Measurements from ENCODE around the gene UTRN. TPM values are rescaled to one million over a fixed set of nuclear protein-coding genes. Genes with fewer than 3 reads are reported as not detected.

The UTRN gene
- total RNA-seq, 1 donor from 2014 or later: 146 TPM

GRCh38 chr6:144297511-144298100 is 12.5 kb downstream of the UTRN start:
- peaks cover 20% of the 10 kb centered on the region for H3K4me1 Mint-ChIP-seq
- peak overlapping the region; percentile 89 for H3K27ac Mint-ChIP-seq
- H3K9me3 Mint-ChIP-seq: peaks cover 6% of the 10 kb centered on the region
- H3K27me3 Mint-ChIP-seq (ENCODE audit: low read depth): no peaks in the 10 kb centered on the region
- no peak for DNase-seq (ENCODE audit: low spot score in 2 of 2, unreplicated experiment in 2 of 2)
- no peak overlapping the region for H3K4me3 Mint-ChIP-seq
- TF ChIP-seq, protein P1, sequence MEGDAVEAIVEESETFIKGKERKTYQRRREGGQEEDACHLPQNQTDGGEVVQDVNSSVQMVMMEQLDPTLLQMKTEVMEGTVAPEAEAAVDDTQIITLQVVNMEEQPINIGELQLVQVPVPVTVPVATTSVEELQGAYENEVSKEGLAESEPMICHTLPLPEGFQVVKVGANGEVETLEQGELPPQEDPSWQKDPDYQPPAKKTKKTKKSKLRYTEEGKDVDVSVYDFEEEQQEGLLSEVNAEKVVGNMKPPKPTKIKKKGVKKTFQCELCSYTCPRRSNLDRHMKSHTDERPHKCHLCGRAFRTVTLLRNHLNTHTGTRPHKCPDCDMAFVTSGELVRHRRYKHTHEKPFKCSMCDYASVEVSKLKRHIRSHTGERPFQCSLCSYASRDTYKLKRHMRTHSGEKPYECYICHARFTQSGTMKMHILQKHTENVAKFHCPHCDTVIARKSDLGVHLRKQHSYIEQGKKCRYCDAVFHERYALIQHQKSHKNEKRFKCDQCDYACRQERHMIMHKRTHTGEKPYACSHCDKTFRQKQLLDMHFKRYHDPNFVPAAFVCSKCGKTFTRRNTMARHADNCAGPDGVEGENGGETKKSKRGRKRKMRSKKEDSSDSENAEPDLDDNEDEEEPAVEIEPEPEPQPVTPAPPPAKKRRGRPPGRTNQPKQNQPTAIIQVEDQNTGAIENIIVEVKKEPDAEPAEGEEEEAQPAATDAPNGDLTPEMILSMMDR (IDR thresholded peaks at IDR 0.05; ENCODE audit: unreplicated experiment): no peak
- H3K36me3 Mint-ChIP-seq: peaks cover 18% of the 10 kb centered on the region

DNA sequence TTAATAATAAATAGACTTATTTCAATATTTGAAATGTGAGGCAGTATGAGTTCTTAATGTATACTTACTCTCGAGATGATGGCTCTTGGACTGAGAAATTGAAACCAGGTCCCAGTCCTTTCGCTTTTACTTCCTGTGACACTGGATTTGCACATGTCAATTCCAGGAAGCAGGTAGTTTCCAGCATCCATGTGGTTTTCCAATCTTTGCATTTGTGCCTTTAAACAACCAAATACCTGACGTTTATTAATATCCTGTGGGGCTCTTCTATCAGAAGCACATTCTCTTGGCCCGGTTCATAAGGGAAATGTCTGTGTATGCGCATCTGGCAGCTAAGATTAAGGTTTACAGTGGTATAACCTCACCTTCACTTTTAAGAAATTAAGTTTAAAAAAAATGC is 13.1 kb downstream of the UTRN start:
- Mint-ChIP-seq H3K9me3 (peaks cover 6% of the 10 kb centered on the region), H3K27me3 (ENCODE audit: low read depth) (no peaks in the 10 kb centered on the region)
- no peak for DNase-seq (ENCODE audit: low spot score in 2 of 2, unreplicated experiment in 2 of 2)

DNA sequence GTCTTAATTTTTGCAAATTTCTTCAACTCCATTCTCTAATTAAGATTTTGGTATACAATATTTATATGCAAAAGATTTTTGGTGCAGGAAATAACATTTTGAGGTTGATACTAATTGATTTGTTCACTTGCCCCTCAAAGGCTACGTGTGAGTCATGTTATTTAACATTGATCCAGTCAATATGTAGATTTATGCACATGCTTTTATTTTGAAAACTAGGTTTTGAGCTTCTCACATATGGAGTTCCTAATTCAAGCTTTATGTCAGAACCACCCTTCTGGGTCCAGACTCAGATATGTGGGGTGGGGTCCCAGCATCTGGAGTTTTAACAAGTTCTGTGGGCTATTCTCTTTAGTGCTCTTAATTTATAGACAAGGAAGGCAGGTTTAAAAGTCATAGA is 13.8 kb downstream of the UTRN start:
- TF ChIP-seq, protein P1 (IDR thresholded peaks at IDR 0.05; ENCODE audit: unreplicated experiment): no peak
- Mint-ChIP-seq H3K4me1 (peaks cover 20% of the 10 kb centered on the region), H3K27me3 (ENCODE audit: low read depth) (no peaks in the 10 kb centered on the region), H3K27ac (no peak overlapping the region), H3K9me3 (peaks cover 6% of the 10 kb centered on the region), H3K36me3 (peaks cover 18% of the 10 kb centered on the region), H3K4me3 (no peak overlapping the region)
- no peak for DNase-seq (ENCODE audit: low spot score in 2 of 2, unreplicated experiment in 2 of 2)

More for the DNA sequence above, 13.1 kb downstream of the UTRN start:
- Mint-ChIP-seq H3K4me3 (no peak overlapping the region), H3K4me1 (peaks cover 20% of the 10 kb centered on the region), H3K36me3 (peaks cover 18% of the 10 kb centered on the region), H3K27ac (peak overlapping the region; percentile 32)
- TF ChIP-seq, protein P1 (IDR thresholded peaks at IDR 0.05; ENCODE audit: unreplicated experiment): no peak

DNA sequence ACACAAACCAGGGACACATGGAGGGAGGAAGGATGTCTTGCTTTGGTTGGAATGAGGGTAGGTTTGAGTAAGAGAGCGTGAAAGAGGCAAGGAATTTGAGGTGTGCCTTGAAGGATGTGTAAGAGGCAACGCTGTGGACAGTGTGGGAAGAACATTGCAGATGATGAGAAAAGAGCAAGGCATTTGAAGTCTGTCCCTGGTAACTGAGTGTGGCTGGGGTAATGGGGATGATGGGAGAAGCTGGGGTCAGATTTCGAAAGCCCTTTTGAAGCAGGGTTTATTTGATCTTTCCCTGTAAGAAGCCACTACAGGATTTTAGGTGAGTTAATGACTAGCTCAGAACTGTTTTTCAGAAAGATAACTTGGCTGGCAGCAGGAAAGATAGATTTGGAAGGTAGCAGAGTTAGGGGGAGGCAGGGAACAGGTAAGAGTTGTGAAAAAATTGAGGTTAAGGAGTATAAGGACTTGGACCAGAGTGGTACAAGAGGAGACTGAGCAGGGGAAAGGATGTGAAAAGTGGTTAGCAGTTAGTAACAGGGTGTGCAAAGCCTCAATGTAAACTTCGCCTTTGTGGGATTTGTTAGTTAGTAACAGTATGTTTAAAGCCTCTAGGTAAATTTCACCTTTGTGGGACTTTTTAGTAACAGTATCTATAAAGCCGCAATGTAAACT is 17.7 kb downstream of the UTRN start:
- Mint-ChIP-seq H3K27me3 (ENCODE audit: low read depth) (no peaks in the 10 kb centered on the region), H3K4me1 (peaks cover 6% of the 10 kb centered on the region), H3K27ac (no peak overlapping the region), H3K36me3 (peaks cover 4% of the 10 kb centered on the region), H3K9me3 (no peaks in the 10 kb centered on the region), H3K4me3 (no peak overlapping the region)
- no peak for DNase-seq (ENCODE audit: low spot score in 2 of 2, unreplicated experiment in 2 of 2)
- TF ChIP-seq, protein P1 (IDR thresholded peaks at IDR 0.05; ENCODE audit: unreplicated experiment): no peak

GRCh38 chr6:144304223-144304848 is 19.2 kb downstream of the UTRN start:
- H3K27ac Mint-ChIP-seq: no peak overlapping the region
- H3K27me3 Mint-ChIP-seq (ENCODE audit: low read depth): no peaks in the 10 kb centered on the region
- DNase-seq (ENCODE audit: low spot score in 2 of 2, unreplicated experiment in 2 of 2): no peak
- H3K4me1 Mint-ChIP-seq: peaks cover 3% of the 10 kb centered on the region
- peaks cover 17% of the 10 kb centered on the region for H3K36me3 Mint-ChIP-seq
- TF ChIP-seq, protein P1 (IDR thresholded peaks at IDR 0.05; ENCODE audit: unreplicated experiment): no peak
- H3K4me3 Mint-ChIP-seq: no peak overlapping the region
- H3K9me3 Mint-ChIP-seq: no peaks in the 10 kb centered on the region

All from mesothelial cell of epicardium (in vitro differentiated cells).